Activated CD8-positive, alpha-beta T cell treated with anti-CD3 and anti-CD28 coated beads, Interleukin-2, amount 10 ng/mL, durations not matched to agents 7 days and 5 days (primary cell): ENCODE data around the gene SLC2A4RG. TPM values are rescaled to one million over a fixed set of nuclear protein-coding genes. Genes with fewer than 3 reads are reported as not detected.

Experiments used
- ATAC-seq: fragments of 150-1000 bp; cut with Tn5 transposase; one replicate; pipeline ENCODE4 v1.10.0; 2021; ENCODE audit warnings: moderate library complexity
- CTCF ChIA-PET: fragments of 350-600 bp; sonication (Branson Sonifier 250); formaldehyde crosslinking; loops from one replicate; lab custom pipeline; 2021; ENCODE audit warnings: antibody characterized with exemption; lab: Charles Lee
- POLR2A ChIA-PET: fragments of 350-600 bp; sonication (Branson Sonifier 250); formaldehyde crosslinking; loops from one replicate; lab custom pipeline; 2021; ENCODE audit warnings: antibody characterized with exemption; lab: Charles Lee
- DNase-seq: peaks from one replicate; pipeline ENCODE4 v3.0.0-alpha.2; 2020
- H3K27ac Mint-ChIP-seq: one replicate; pipeline ENCODE4 v1.8.0; 2021; ENCODE audit warnings: mild to moderate bottlenecking, mixed read lengths
- H3K27me3 Mint-ChIP-seq: one replicate; pipeline ENCODE4 v1.8.0; 2021; ENCODE audit warnings: low read depth, mixed read lengths
- H3K36me3 Mint-ChIP-seq: one replicate; pipeline ENCODE4 v1.8.0; 2021; ENCODE audit warnings: low read depth, mixed read lengths
- H3K4me1 Mint-ChIP-seq: one replicate; pipeline ENCODE4 v1.8.0; 2021; ENCODE audit warnings: low read depth, mixed read lengths
- H3K4me3 Mint-ChIP-seq: one replicate; pipeline ENCODE4 v1.8.0; 2021; ENCODE audit warnings: mild to moderate bottlenecking, mixed read lengths
- H3K9me3 Mint-ChIP-seq: one replicate; pipeline ENCODE4 v1.8.0; 2022; ENCODE audit warnings: mixed read lengths; ENCODE audit not compliant: insufficient read depth
- total RNA-seq, 2 experiments: library from RNA; stranded (reverse); gene quantifications; one replicate each; pipeline ENCODE4 v1.2.3, GENCODE V29; 2021

Gene SLC2A4RG
- total RNA-seq, 2 experiments from 2014 or later: 97.2 TPM

DNA sequence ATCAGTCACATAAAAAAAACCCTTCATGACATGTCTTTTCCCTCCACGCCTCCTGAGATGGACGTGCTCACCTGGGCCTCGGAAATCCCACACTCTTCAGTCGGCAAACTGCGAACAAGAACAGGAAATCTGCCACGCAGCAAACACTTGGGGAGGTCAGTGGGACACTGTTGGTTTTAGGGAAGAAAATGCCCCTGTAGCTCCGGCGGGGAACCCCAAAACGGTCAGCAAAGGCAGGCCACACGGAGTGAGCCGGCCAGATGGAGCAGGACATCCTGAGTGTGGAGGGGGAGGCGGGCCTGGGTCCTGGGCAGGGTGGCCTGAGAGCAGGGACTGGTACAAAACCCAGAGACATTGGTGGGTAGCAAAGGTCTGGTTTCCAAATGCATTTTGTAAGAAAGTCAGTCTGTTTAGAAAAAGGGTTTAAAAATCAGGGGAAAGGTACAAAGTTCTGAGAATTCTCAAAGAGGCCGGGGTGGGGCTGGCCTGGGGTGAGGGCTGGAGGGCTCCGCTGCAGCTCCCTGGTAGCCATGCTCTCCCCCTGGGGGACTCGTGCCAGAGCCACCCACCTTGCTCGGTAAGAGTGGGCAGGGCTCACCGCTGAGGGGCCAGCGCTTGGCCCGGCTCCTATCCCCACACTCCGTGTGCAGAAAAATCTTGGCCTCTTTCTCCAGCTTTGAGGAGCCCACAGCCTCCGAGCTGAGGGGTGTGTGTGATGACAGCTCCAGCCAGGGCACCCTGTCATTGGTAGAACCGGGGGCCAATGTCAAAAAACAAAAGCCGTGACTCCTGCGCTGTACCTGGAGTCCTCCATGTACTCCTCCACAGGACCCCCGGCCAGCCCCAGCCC is 5.2 kb downstream of the SLC2A4RG start:
- ChIA-PET CTCF (interaction anchor here (0.9 kb wide), 1 partner anchor 103 kb away, joined by 3 read pairs; no protein-coding TSS in a partner anchor), POLR2A (no interaction called here)
- H3K36me3 Mint-ChIP-seq: peaks cover 10% of the 10 kb centered on the region
- peaks cover 4% of the 10 kb centered on the region for H3K4me1 Mint-ChIP-seq
- H3K4me3 Mint-ChIP-seq: no peak overlapping the region
- no peak overlapping the region for H3K27ac Mint-ChIP-seq
- ATAC-seq (no peak), DNase-seq (no peak)
- no peaks in the 10 kb centered on the region for H3K9me3 Mint-ChIP-seq
- no peaks in the 10 kb centered on the region for H3K27me3 Mint-ChIP-seq

DNA sequence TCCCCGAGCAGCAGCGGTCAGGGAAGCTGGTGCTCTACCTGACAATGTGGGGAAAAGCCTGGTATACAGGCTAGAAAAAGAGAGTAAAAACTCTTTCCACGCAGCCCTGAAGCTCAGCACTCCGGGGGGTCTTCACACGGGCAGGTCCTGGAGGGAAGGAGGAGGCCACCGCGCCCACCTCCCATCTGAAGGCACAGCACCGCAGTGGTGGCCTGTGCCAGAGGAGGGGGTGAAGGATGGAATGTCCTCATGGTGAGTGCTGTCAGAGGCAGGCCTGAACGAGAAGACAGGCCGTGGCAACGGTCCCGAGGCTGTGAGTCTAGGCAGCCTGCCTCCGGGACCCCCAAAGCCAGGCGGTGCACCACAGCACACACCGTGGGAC is 5.8 kb downstream of the SLC2A4RG start:
- DNase-seq: no peak
- no peak for ATAC-seq
- H3K9me3 Mint-ChIP-seq: no peaks in the 10 kb centered on the region
- ChIA-PET POLR2A (no interaction called here), CTCF (interaction anchor here (0.9 kb wide), 1 partner anchor 103 kb away, joined by 3 read pairs; no protein-coding TSS in a partner anchor)
- H3K4me1 Mint-ChIP-seq: peaks cover 9% of the 10 kb centered on the region
- peaks cover 10% of the 10 kb centered on the region for H3K36me3 Mint-ChIP-seq
- no peak overlapping the region for H3K27ac Mint-ChIP-seq
- no peak overlapping the region for H3K4me3 Mint-ChIP-seq
- H3K27me3 Mint-ChIP-seq: no peaks in the 10 kb centered on the region

DNA sequence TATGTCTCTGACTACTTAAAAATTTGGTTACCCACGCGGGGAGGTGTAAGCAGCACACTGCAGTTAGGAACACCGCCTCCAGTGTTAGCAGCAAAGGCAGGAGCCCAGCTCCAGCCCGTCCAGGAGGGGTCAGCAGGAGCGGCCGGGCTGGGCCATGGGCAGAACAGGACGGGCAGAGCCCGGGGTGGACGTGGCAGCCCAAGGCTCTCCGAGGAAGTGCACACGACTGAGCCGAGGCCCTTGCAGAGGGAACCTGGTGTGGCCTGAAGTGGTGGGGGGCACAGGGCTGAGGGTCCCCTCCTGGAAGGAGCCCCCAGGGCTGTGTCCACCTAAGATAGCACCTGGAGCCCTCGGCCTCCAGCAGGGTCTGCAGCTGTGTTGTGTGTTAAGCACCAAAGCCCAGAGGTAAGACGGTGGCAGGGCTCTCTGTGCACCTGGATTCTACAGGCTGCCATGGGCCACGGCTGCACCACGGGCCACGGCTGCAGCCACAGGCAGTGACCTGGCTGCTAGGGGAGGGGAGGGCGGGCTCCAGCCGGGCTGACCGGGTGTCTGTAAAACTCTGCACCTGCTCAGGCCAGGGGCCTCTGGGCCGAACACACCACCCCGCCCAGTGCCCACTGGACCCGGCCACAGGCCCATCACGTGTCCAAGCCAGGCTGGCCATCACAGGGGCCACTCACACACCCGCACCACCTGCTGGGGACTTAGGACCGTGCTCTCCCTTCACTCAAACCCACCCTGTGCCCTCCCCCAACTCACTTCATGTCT is 6.6 kb downstream of the SLC2A4RG start:
- POLR2A ChIA-PET: no interaction called here
- Mint-ChIP-seq H3K9me3 (no peaks in the 10 kb centered on the region), H3K27ac (no peak overlapping the region), H3K27me3 (no peaks in the 10 kb centered on the region), H3K4me1 (peaks cover 16% of the 10 kb centered on the region), H3K36me3 (peaks cover 10% of the 10 kb centered on the region), H3K4me3 (no peak overlapping the region)
- CTCF ChIA-PET: no interaction called here
- DNase-seq: no peak
- ATAC-seq: no peak

DNA sequence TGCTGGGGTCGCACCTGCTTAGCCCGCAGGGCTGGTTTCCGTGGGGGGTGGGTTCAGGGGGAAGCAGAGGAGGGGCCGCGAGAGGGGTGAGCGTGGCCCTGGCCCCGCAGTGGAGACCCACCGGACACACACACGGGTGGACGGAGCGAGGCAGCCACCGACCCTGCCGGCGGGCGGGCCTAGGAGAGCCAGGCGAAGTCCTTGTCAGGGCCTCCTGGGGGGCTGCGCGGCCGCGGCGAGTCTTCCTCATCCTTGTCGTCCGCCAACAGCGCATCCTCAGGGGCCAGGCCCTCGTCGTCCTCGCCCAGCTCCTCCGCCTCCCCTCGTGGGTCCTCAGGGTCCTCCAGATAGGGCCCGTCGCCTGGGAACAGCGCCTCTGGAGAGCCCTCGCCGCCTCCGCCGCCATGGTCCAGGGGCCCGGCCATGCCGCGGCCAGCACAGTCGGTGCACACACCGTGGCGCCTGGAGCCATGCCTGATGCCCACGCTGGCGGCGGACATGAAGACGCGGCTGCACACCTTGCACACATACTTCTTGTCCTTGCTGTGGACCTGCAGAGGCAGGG is 7.3 kb downstream of the SLC2A4RG start:
- Mint-ChIP-seq H3K9me3 (no peaks in the 10 kb centered on the region), H3K4me1 (peaks cover 20% of the 10 kb centered on the region), H3K4me3 (no peak overlapping the region), H3K27me3 (no peaks in the 10 kb centered on the region), H3K27ac (no peak overlapping the region), H3K36me3 (peaks cover 6% of the 10 kb centered on the region)
- ChIA-PET POLR2A (no interaction called here), CTCF (no interaction called here)
- DNase-seq (no peak), ATAC-seq (no peak)

DNA sequence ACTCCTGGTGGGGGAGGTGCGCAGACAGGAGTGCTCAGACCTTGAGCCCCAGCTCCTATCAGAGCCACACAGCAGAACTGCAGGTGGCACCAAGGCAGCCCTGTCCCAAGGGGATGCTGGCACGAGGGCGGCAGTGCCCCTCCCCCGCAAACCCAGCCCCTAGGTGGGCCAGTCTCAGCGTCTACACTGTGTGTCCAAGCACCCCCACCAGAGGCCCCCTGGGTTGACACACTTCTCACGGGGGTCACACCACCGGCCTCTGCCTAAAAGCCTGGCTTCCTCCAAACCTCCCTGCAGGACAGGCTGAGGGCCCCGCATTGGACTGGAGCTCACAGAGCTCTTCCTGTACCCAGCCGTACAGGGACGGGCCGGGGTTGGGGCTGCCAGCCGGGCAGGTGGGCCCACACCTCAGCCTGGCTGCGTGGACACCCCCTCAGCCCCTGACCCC is 8.1 kb downstream of the SLC2A4RG start:
- Mint-ChIP-seq H3K4me1 (peaks cover 24% of the 10 kb centered on the region), H3K27ac (no peak overlapping the region), H3K9me3 (no peaks in the 10 kb centered on the region), H3K4me3 (no peak overlapping the region), H3K27me3 (no peaks in the 10 kb centered on the region), H3K36me3 (peaks cover 6% of the 10 kb centered on the region)
- no peak for DNase-seq
- POLR2A ChIA-PET: no interaction called here
- CTCF ChIA-PET: no interaction called here
- ATAC-seq: no peak

DNA sequence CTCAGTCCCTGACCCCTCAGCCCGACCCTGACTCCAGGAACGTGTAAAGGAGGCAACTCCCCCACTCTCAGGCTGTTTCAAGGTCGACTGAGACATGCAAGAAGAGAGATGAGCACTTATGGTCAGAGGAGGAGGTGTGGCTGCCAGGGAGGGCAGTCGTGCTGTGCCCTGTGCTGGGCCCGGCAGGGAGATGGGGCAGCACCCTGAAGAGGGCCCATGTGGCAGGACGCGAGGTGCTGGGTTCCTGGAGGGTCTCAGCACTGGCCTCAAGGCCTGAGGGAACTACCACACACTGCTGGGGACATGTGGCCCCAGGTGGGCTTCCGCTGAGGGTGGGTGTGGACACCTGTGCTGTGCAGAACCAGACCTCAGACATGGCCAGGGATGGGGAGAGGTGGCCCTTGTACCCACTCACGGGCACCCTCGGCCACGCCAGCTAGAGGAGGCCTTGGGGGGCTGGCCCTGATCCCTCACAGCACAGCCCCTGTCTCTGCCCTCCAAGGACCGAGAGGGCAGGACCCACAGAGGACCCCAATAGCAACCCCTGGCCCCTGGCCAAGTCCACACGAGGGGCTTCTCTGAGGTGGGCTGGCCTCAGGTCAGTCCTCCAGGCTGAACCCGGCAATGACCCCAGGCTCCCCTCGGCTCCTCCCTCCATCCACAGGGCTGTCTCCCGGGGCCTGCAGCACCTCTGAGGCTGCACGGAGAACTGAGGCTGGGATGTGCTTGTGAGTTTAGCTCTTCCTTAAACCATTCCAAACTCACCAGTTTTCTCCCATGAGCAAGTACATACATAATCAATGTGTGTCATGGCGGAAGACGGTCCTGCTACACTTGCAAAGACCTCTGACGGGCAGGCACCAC is 8.7 kb downstream of the SLC2A4RG start:
- Mint-ChIP-seq H3K9me3 (no peaks in the 10 kb centered on the region), H3K27ac (peak overlapping the region; percentile 60), H3K27me3 (no peaks in the 10 kb centered on the region), H3K36me3 (peaks cover 4% of the 10 kb centered on the region), H3K4me1 (peaks cover 26% of the 10 kb centered on the region), H3K4me3 (no peak overlapping the region)
- ChIA-PET POLR2A (interaction anchor here (3.0 kb wide), 1 partner anchor 7 kb away, joined by 14 read pairs; no protein-coding TSS in a partner anchor), CTCF (no interaction called here)
- ATAC-seq (no peak), DNase-seq (no peak)

DNA sequence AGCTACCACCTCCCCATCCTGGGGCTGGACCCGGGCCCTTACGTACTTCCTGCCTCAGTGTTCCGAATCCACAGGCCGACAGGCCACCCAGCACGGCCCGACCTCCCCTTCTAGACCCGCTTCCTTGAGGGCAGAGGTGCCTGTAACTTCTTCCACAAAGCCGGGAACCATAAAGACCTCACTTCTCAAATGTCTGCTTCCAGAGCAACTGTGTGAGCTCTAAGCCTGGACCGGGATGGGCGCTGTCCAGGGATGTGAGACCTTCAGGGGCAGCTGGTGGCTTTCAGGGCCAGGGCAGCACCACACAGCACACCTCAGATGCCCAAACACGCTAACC is 9.3 kb downstream of the SLC2A4RG start:
- no peak for DNase-seq
- H3K4me1 Mint-ChIP-seq: peaks cover 26% of the 10 kb centered on the region
- CTCF ChIA-PET: interaction anchor here (1.5 kb wide), 1 partner anchor 37 kb away, joined by 6 read pairs; no protein-coding TSS in a partner anchor
- POLR2A ChIA-PET: interaction anchor here (3.0 kb wide), 1 partner anchor 8 kb away, joined by 14 read pairs; no protein-coding TSS in a partner anchor
- H3K27ac Mint-ChIP-seq: peak overlapping the region; percentile 60
- H3K4me3 Mint-ChIP-seq: no peak overlapping the region
- no peaks in the 10 kb centered on the region for H3K36me3 Mint-ChIP-seq
- H3K27me3 Mint-ChIP-seq: no peaks in the 10 kb centered on the region
- no peak for ATAC-seq
- H3K9me3 Mint-ChIP-seq: no peaks in the 10 kb centered on the region

DNA sequence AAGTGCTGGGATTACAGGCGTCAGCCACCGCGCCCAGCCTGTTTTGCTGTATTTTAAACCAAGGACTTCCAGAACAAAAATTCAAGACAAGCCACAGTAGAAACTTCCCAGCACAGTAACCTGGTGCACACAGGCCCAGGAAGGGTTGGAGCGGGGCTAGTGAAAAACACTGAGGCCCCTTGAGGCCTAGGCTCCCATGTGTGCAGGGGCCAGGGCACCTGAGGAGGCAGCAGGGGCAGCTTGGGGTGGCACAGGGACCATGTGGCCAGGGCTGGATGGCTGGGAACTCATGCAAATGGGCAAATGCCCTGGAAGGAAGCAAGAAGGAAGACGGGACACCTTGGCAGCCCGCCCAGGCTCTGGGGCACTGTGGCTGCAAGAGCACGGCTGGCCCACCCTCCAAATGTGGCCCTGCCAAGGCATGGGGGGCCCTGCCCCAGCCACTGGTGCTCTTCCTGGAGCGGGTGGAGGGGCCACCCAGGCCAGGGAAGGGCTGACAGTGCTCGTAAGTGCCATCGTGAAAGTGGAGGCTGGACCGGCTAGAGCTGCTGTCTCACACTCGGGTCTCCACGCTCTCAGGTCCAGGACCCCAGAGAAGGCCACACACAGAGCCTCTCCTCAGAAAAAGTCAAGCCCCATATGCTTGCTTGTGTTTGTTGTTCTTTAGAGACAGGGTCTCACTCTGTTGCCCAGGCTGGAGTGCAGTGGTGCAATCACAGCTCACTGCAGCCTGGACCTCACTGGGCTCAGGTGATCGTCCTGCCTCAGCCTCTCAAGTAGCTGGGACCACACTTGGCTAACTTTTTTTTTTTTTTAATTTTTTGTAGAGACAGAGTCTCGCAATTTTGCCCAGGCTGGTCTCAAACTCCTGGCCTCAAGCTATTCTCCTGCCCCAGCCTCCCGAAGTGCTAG is 10.3 kb downstream of the SLC2A4RG start:
- no peaks in the 10 kb centered on the region for H3K9me3 Mint-ChIP-seq
- H3K4me1 Mint-ChIP-seq: peaks cover 26% of the 10 kb centered on the region
- no peak overlapping the region for H3K4me3 Mint-ChIP-seq
- no peak for ATAC-seq
- DNase-seq: no peak
- no peaks in the 10 kb centered on the region for H3K36me3 Mint-ChIP-seq
- peak overlapping the region; percentile 92 for H3K27ac Mint-ChIP-seq
- POLR2A ChIA-PET: interaction anchor here (0.6 to 3.0 kb wide), 3 partner anchors 9 to 143 kb away, joined by 3 to 14 read pairs (median 8); partner anchors contain the start of genes ARFRP1 and ZGPAT
- CTCF ChIA-PET: interaction anchor here (1.5 to 2.7 kb wide), 2 partner anchors 36 to 42 kb away, joined by 6 to 8 read pairs; partner anchors contain the start of genes ARFRP1 and ZGPAT
- peaks cover 2% of the 10 kb centered on the region for H3K27me3 Mint-ChIP-seq

DNA sequence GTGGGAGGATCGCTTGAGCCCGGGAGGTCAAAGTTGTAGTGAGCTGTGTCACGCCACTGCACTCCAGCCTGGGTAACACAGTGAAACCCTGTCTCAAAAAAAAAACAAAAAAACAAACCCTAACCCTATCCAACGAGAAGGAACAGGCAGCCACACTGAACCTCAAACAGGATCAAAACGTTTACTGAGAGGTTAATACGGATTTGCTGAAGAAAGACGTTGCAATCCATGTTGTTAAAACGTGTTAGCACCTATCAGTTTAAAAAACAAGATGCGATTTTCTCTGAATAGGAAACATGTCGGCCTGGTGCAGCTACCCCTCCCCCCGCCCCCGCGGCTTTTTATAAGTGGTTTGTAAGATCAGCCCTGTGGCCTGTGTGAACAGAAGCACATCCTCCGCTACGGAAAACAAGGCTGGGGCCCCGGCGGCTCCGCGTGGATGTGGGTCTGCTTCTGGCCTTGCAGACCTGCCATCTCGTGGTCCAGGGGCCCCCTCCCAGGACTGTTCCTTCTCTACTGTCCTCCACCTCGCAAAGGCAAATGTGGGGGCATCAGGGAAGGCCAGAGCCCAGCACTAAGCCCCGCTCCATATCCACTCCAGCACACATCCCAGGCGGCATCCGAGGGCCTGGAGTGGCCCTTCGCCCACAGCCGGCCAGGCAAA is 11.4 kb downstream of the SLC2A4RG start:
- Mint-ChIP-seq H3K4me3 (peak overlapping the region; percentile 66), H3K9me3 (no peaks in the 10 kb centered on the region), H3K36me3 (no peaks in the 10 kb centered on the region), H3K27ac (peak overlapping the region; percentile 92), H3K4me1 (peaks cover 29% of the 10 kb centered on the region), H3K27me3 (peaks cover 2% of the 10 kb centered on the region)
- peak; percentile 81 for DNase-seq
- POLR2A ChIA-PET: interaction anchor here (1.4 to 3.0 kb wide), 4 partner anchors 10 to 230 kb away, joined by 4 to 14 read pairs (median 6); partner anchors contain the start of genes ARFRP1, LIME1 and ZGPAT
- peak; percentile 78 for ATAC-seq
- CTCF ChIA-PET: interaction anchor here (0.8 to 2.7 kb wide), 5 partner anchors 10 to 43 kb away, joined by 3 to 8 read pairs (median 4); partner anchors contain the start of genes ARFRP1, LIME1 and ZGPAT
